ENCODE measurements around the gene BCL6B. TPM values are rescaled to one million over a fixed set of nuclear protein-coding genes. Genes with fewer than 3 reads are reported as not detected.

BCL6B gene
- total RNA-seq, 5 donors from 2014 or later (not counting 1 experiment from before 2014, with no cell fraction given), result 0.53 TPM; not detected in 4

- Histone ChIP-seq H3K27me3 (replicated peaks in 1 of 2; ENCODE audit: control insufficient read depth in 2 of 2, extremely low read depth in 1 of 2, insufficient read depth in 2 of 2, low read length in 1 of 2) (no peaks in the 10 kb centered on the region), H3K9me3 (no peaks in the 10 kb centered on the region), H3K27ac (ENCODE audit: low read length) (no peak overlapping the region), H3K36me3 (ENCODE audit: control insufficient read depth in 2 of 2, extremely low read depth in 1 of 2, insufficient read depth in 1 of 2, low read length in 1 of 2) (peaks cover 17 to 67% of the 10 kb centered on the region in 2 donors), H3K4me3 (ENCODE audit: control insufficient read depth in 1 of 2, extremely low read depth in 1 of 2, low read length in 1 of 2) (no peak overlapping the region), H3K4me1 (ENCODE audit: control insufficient read depth in 1 of 2, extremely low read depth in 1 of 2, insufficient read depth in 2 of 2, low read length in 2 of 2) (no peaks in the 10 kb centered on the region)
- ATAC-seq (replicated peaks in 1 of 4) (no peak), DNase-seq (no peak)
- Mint-ChIP-seq H3K36me3 (peaks cover 46% of the 10 kb centered on the region), H3K27ac (no peak overlapping the region), H3K4me1 (peaks cover 5 to 7% (median 5%) of the 10 kb centered on the region in 3 donors), H3K27me3 (no peaks in the 10 kb centered on the region), H3K9me3 (no peaks in the 10 kb centered on the region), H3K4me3 (no peak overlapping the region)
- CTCF ChIA-PET, result interaction anchor here in 1 of 2 donors (0.6 kb wide), 1 partner anchor 34 kb away, joined by 3 read pairs; no protein-coding TSS in a partner anchor
- 89% methylated on average over 7 of the region's 11 CpGs for WGBS (ENCODE audit: insufficient coverage)
- POLR2A ChIA-PET, result no interaction called here
Measured at GRCh38 chr17:6998855-6999508, 23.9 kb upstream of the BCL6B start.

DNA sequence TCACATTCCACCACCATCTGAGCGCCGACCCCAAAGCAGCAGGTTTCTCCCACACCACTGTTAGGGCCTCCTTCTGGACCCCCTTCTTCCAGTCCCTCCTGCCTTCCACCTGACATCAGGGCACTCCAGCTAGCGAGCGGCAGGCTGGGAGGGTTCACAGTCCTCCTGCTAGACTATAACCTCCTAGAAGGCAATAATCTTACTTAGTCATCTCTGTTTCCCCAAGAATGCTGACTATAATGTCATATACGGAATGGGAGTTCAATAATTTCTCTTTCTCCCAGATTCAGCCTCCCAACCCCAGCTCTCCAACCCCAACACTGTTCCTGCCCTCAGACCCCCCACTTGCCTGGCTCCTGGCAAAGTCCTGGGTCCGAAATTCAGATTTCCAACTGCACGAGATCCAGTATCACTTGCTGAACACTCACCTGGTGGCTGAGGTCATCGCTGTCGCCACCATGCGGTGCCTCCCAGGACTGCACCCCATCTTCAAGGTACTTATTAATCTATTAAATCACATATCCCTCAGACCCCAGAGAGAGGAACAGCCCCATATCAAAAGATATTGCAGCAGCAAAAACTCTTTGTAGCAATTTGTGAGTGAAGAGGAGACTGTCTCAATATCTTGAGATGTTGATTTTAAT lies 21.4 kb upstream of the BCL6B start:
- H3K4me3 Mint-ChIP-seq, result no peak overlapping the region
- H3K36me3 ChIP-seq (ENCODE audit: control insufficient read depth in 2 of 2, extremely low read depth in 1 of 2, insufficient read depth in 1 of 2, low read length in 1 of 2), result peaks cover 17 to 71% of the 10 kb centered on the region in 2 donors
- H3K27me3 ChIP-seq (replicated peaks in 1 of 2; ENCODE audit: control insufficient read depth in 2 of 2, extremely low read depth in 1 of 2, insufficient read depth in 2 of 2, low read length in 1 of 2), result no peaks in the 10 kb centered on the region
- H3K27ac ChIP-seq (ENCODE audit: low read length), result peak overlapping the region; percentile 17
- no peak overlapping the region for H3K4me3 ChIP-seq (ENCODE audit: control insufficient read depth in 1 of 2, extremely low read depth in 1 of 2, low read length in 1 of 2)
- POLR2A ChIA-PET, result no interaction called here
- no peak overlapping the region for H3K27ac Mint-ChIP-seq
- no peaks in the 10 kb centered on the region for H3K9me3 ChIP-seq
- ATAC-seq (replicated peaks in 1 of 4), result no peak
- peak in 13 of 35 experiments; percentile 30 to 68 (median 37) for DNase-seq
- CTCF ChIA-PET, result no interaction called here
- H3K4me1 ChIP-seq (ENCODE audit: control insufficient read depth in 1 of 2, extremely low read depth in 1 of 2, insufficient read depth in 2 of 2, low read length in 2 of 2), result peaks cover 0 to 4% of the 10 kb centered on the region in 2 experiments
- H3K9me3 Mint-ChIP-seq, result no peaks in the 10 kb centered on the region
- H3K4me1 Mint-ChIP-seq, result peaks cover 13 to 17% (median 13%) of the 10 kb centered on the region in 3 donors
- WGBS (ENCODE audit: insufficient coverage), result 72% methylated on average over 8 of the region's 10 CpGs
- no peaks in the 10 kb centered on the region for H3K27me3 Mint-ChIP-seq
- peaks cover 51% of the 10 kb centered on the region for H3K36me3 Mint-ChIP-seq

DNA sequence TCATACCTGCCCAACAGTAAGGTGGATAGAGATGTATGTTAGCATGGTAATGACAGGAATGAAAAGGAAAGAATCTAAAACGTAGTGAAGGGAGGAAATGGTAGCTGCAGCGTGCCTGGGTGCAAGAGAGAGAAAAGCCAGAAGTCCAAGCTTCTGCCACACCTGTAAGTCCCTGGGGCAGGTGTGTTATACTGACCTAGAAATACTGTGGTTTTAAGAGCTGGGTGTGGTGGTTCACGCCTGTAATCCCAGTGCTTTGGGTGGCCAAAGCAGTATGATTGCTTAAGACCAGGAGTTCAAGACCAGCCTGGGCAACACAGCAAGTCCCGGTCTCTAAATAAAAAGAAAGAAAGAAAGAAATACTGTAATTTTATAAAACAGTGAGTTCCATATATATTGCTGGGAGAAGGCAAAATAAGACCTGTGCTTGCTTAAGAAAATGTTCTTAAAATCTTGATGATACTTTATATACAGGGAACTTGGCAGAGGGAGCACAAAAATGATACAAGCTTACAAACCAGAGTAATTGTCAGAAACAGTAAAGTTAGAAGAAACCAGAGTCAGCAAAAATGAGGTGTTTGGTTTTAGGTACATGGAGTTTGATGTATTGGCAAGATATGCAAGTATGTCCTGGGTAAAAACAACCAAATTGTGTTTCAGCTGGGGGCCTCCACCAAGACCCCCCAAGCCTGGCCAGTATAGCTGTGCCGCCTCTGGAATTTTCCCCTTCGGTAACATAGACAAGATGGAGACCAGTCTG lies 20.4 kb upstream of the BCL6B start:
- 84% methylated on average over 5 of the region's 6 CpGs for WGBS (ENCODE audit: insufficient coverage)
- peaks cover 17 to 66% of the 10 kb centered on the region in 2 donors for H3K36me3 ChIP-seq (ENCODE audit: control insufficient read depth in 2 of 2, extremely low read depth in 1 of 2, insufficient read depth in 1 of 2, low read length in 1 of 2)
- H3K36me3 Mint-ChIP-seq, result peaks cover 50% of the 10 kb centered on the region
- H3K27ac ChIP-seq (ENCODE audit: low read length), result no peak overlapping the region
- no peak overlapping the region for H3K4me3 Mint-ChIP-seq
- H3K9me3 Mint-ChIP-seq, result no peaks in the 10 kb centered on the region
- H3K27ac Mint-ChIP-seq, result peak overlapping the region in 1 of 2 donors; percentile 44
- ChIA-PET CTCF (interaction anchor here (0.6 to 3.0 kb wide), 4 partner anchors 19 to 176 kb away, joined by 3 to 70 read pairs (median 26); no protein-coding TSS in a partner anchor), POLR2A (no interaction called here)
- H3K4me1 Mint-ChIP-seq, result peaks cover 15 to 21% (median 19%) of the 10 kb centered on the region in 3 donors
- no peak overlapping the region for H3K4me3 ChIP-seq (ENCODE audit: control insufficient read depth in 1 of 2, extremely low read depth in 1 of 2, low read length in 1 of 2)
- no peaks in the 10 kb centered on the region for H3K9me3 ChIP-seq
- no peaks in the 10 kb centered on the region for H3K27me3 Mint-ChIP-seq
- DNase-seq, result no peak
- H3K4me1 ChIP-seq (ENCODE audit: control insufficient read depth in 1 of 2, extremely low read depth in 1 of 2, insufficient read depth in 2 of 2, low read length in 2 of 2), result peaks cover 0 to 4% of the 10 kb centered on the region in 2 experiments
- H3K27me3 ChIP-seq (replicated peaks in 1 of 2; ENCODE audit: control insufficient read depth in 2 of 2, extremely low read depth in 1 of 2, insufficient read depth in 2 of 2, low read length in 1 of 2), result no peaks in the 10 kb centered on the region
- no peak for ATAC-seq (replicated peaks in 1 of 4)

DNA sequence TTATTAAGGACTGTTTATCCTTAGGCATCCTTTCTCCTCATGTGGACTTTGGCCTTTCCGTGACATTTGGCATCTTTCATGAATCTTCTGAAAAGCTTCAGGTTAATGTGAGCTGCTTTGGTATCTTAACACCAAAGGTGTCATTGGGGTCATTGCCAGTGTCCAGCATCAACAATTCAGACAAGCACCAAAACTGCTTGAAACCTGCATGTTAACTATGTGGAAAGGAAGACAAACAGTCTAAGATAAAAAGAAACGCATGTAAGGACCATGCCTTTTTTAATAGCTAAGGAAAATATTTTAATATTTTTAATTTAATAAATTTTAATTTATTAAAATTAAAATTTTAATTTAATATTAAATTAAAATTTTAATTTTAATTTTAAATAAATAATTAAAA lies 19.1 kb upstream of the BCL6B start:
- ChIA-PET POLR2A (interaction anchor here in 1 of 2 donors (0.6 kb wide), 1 partner anchor 61 kb away, joined by 3 read pairs; no protein-coding TSS in a partner anchor), CTCF (interaction anchor here (0.6 to 3.0 kb wide), 23 partner anchors 9 to 337 kb away, joined by 3 to 70 read pairs (median 3); partner anchors contain the start of genes BCL6B (in 1 of the 2), RNASEK (in 1 of the 2) and TEKT1 (in 1 of the 2))
- ATAC-seq (replicated peaks in 1 of 4), result no peak
- Mint-ChIP-seq H3K27me3 (no peaks in the 10 kb centered on the region), H3K9me3 (no peaks in the 10 kb centered on the region), H3K4me3 (no peak overlapping the region), H3K36me3 (peaks cover 48% of the 10 kb centered on the region), H3K4me1 (peaks cover 20 to 28% (median 26%) of the 10 kb centered on the region in 3 donors), H3K27ac (no peak overlapping the region)
- Histone ChIP-seq H3K27me3 (replicated peaks in 1 of 2; ENCODE audit: control insufficient read depth in 2 of 2, extremely low read depth in 1 of 2, insufficient read depth in 2 of 2, low read length in 1 of 2) (no peaks in the 10 kb centered on the region), H3K27ac (ENCODE audit: low read length) (no peak overlapping the region), H3K4me1 (ENCODE audit: control insufficient read depth in 1 of 2, extremely low read depth in 1 of 2, insufficient read depth in 2 of 2, low read length in 2 of 2) (peaks cover 0 to 4% of the 10 kb centered on the region in 2 experiments), H3K36me3 (ENCODE audit: control insufficient read depth in 2 of 2, extremely low read depth in 1 of 2, insufficient read depth in 1 of 2, low read length in 1 of 2) (peaks cover 16 to 63% of the 10 kb centered on the region in 2 donors), H3K4me3 (ENCODE audit: control insufficient read depth in 1 of 2, extremely low read depth in 1 of 2, low read length in 1 of 2) (no peak overlapping the region), H3K9me3 (no peaks in the 10 kb centered on the region)
- 100% methylated on average over 1 of the region's 2 CpGs for WGBS (ENCODE audit: insufficient coverage)
- no peak for DNase-seq

- peaks cover 43% of the 10 kb centered on the region for H3K36me3 Mint-ChIP-seq
- no peaks in the 10 kb centered on the region for H3K9me3 ChIP-seq
- peaks cover 28 to 34% (median 33%) of the 10 kb centered on the region in 3 donors for H3K4me1 Mint-ChIP-seq
- no CpG with 5 or more reads among the region's 2 CpGs for WGBS (ENCODE audit: insufficient coverage)
- no peaks in the 10 kb centered on the region for H3K27me3 Mint-ChIP-seq
- H3K27ac Mint-ChIP-seq, result peak overlapping the region in 1 of 2 donors; percentile 25
- H3K36me3 ChIP-seq (ENCODE audit: control insufficient read depth in 2 of 2, extremely low read depth in 1 of 2, insufficient read depth in 1 of 2, low read length in 1 of 2), result peaks cover 10 to 54% of the 10 kb centered on the region in 2 donors
- ATAC-seq (replicated peaks in 1 of 4), result peak; percentile 81 to 94 (median 84)
- POLR2A ChIA-PET, result interaction anchor here in 1 of 2 donors (0.6 kb wide), 1 partner anchor 61 kb away, joined by 3 read pairs; no protein-coding TSS in a partner anchor
- H3K27me3 ChIP-seq (replicated peaks in 1 of 2; ENCODE audit: control insufficient read depth in 2 of 2, extremely low read depth in 1 of 2, insufficient read depth in 2 of 2, low read length in 1 of 2), result no peaks in the 10 kb centered on the region
- no peak overlapping the region for H3K4me3 ChIP-seq (ENCODE audit: control insufficient read depth in 1 of 2, extremely low read depth in 1 of 2, low read length in 1 of 2)
- H3K9me3 Mint-ChIP-seq, result no peaks in the 10 kb centered on the region
- H3K4me1 ChIP-seq (ENCODE audit: control insufficient read depth in 1 of 2, extremely low read depth in 1 of 2, insufficient read depth in 2 of 2, low read length in 2 of 2), result peaks cover 0 to 5% of the 10 kb centered on the region in 2 experiments
- H3K27ac ChIP-seq (ENCODE audit: low read length), result no peak overlapping the region
- peak in 12 of 35 experiments; percentile 19 to 85 (median 39) for DNase-seq
- no peak overlapping the region for H3K4me3 Mint-ChIP-seq
- CTCF ChIA-PET, result interaction anchor here (0.5 to 3.0 kb wide), 34 partner anchors 8 to 1417 kb away, joined by 3 to 70 read pairs (median 3); partner anchors contain the start of genes BCL6B (in 1 of the 2), RNASEK (in 1 of the 2) and TEKT1 (in 1 of the 2)
Measured at GRCh38 chr17:7004398-7005253, 18.2 kb upstream of the BCL6B start.

All from T-cell (primary cell).